GM21423 (cell line): ENCODE data around the gene NT5DC1.

Experiments used
- ATAC-seq: cut with Tn5 transposase; IDR thresholded peaks from one replicate; pipeline ENCODE4 v1.9.1; 2021; ENCODE audit warnings: mild to moderate bottlenecking, moderate library complexity; ENCODE audit not compliant: unreplicated experiment

The NT5DC1 gene

GRCh38 chr6:116133453-116133852 lies 32.8 kb downstream of the NT5DC1 start:
- ATAC-seq: no peak

- no peak for ATAC-seq
Observed at GRCh38 chr6:116136373-116136772, 35.7 kb downstream of the NT5DC1 start.

- no peak for ATAC-seq
Observed at GRCh38 chr6:116136933-116137340, 36.3 kb downstream of the NT5DC1 start.

- no peak for ATAC-seq
Observed at GRCh38 chr6:116139917-116140316, 39.3 kb downstream of the NT5DC1 start.

GRCh38 chr6:116144605-116145004 lies 44.0 kb downstream of the NT5DC1 start:
- no peak for ATAC-seq

GRCh38 chr6:116145803-116146675 lies 45.4 kb downstream of the NT5DC1 start:
- no peak for ATAC-seq

- ATAC-seq: no peak
Observed at GRCh38 chr6:116152620-116153019, 52.0 kb downstream of the NT5DC1 start.

GRCh38 chr6:116154887-116155286 lies 54.2 kb downstream of the NT5DC1 start:
- no peak for ATAC-seq

- ATAC-seq: no peak
Observed at GRCh38 chr6:116156405-116157326, 56.0 kb downstream of the NT5DC1 start.

GRCh38 chr6:116157391-116157790 lies 56.7 kb downstream of the NT5DC1 start:
- no peak for ATAC-seq

GRCh38 chr6:116158641-116159040 lies 58.0 kb downstream of the NT5DC1 start:
- ATAC-seq: no peak

- ATAC-seq: no peak
Observed at GRCh38 chr6:116159782-116160524, 59.3 kb downstream of the NT5DC1 start.

GRCh38 chr6:116165596-116165995 lies 64.9 kb downstream of the NT5DC1 start:
- no peak for ATAC-seq

GRCh38 chr6:116166369-116166768 lies 65.7 kb downstream of the NT5DC1 start:
- ATAC-seq: no peak

GRCh38 chr6:116168148-116168547 lies 67.5 kb downstream of the NT5DC1 start:
- no peak for ATAC-seq

GRCh38 chr6:116169880-116170279 lies 69.2 kb downstream of the NT5DC1 start:
- ATAC-seq: no peak

- ATAC-seq: no peak
Observed at GRCh38 chr6:116170358-116171057, 69.9 kb downstream of the NT5DC1 start.

- no peak for ATAC-seq
Observed at GRCh38 chr6:116173928-116174327, 73.3 kb downstream of the NT5DC1 start.

GRCh38 chr6:116175344-116175743 lies 74.7 kb downstream of the NT5DC1 start:
- no peak for ATAC-seq

- ATAC-seq: no peak
Observed at GRCh38 chr6:116176596-116176995, 75.9 kb downstream of the NT5DC1 start.
